ENCODE results near the gene CCR5AS.
A peak's percentile ranks its signal among the peaks of the same experiment; 100 is the strongest.
"Not testable (repeated sequence)": the region's sequence is repeated elsewhere in the genome, so short reads cannot be mapped to it uniquely, and the experiment has no call there.

CCR5AS gene

GRCh38 chr3:46406788-46407611, at the start of gene CCR5AS, which contains the start of gene CCRL2:
Gene CCR5AS (minus strand): TSS chr3:46407066.
Gene CCRL2 (plus strand): TSS chr3:46407259. CDS start chr3:46408080, 821 bp downstream.
- DNase-seq (ENCODE audit: low spot score) = peak; percentile 75

- DNase-seq (ENCODE audit: low spot score) = no peak
Observed at GRCh38 chr3:46456118-46456517, 49.3 kb upstream of the CCR5AS start.

- DNase-seq (ENCODE audit: low spot score) = no peak
Observed at GRCh38 chr3:46455231-46456115, 48.6 kb upstream of the CCR5AS start.

- no peak for DNase-seq (ENCODE audit: low spot score)
Observed at GRCh38 chr3:46454606-46455005, 47.7 kb upstream of the CCR5AS start.

- no peak for DNase-seq (ENCODE audit: low spot score)
Observed at GRCh38 chr3:46454209-46454595, 47.3 kb upstream of the CCR5AS start.

- no peak for DNase-seq (ENCODE audit: low spot score)
Observed at GRCh38 chr3:46453526-46454208, 46.8 kb upstream of the CCR5AS start.

- DNase-seq (ENCODE audit: low spot score) = peak; percentile 57
Observed at GRCh38 chr3:46449755-46450552, 43.1 kb upstream of the CCR5AS start.

GRCh38 chr3:46448721-46449120, 41.9 kb upstream of the CCR5AS start:
- no peak for DNase-seq (ENCODE audit: low spot score)

- DNase-seq (ENCODE audit: low spot score) = no peak
Observed at GRCh38 chr3:46447228-46447985, 40.5 kb upstream of the CCR5AS start.

- no peak for DNase-seq (ENCODE audit: low spot score)
Observed at GRCh38 chr3:46442576-46443530, 36.0 kb upstream of the CCR5AS start.

GRCh38 chr3:46440531-46441294, 33.8 kb upstream of the CCR5AS start:
- no peak for DNase-seq (ENCODE audit: low spot score)

- DNase-seq (ENCODE audit: low spot score) = no peak
Observed at GRCh38 chr3:46438831-46439230, 32.0 kb upstream of the CCR5AS start.

GRCh38 chr3:46435081-46435726, 28.3 kb upstream of the CCR5AS start:
- no peak for DNase-seq (ENCODE audit: low spot score)

GRCh38 chr3:46433841-46434240, 27.0 kb upstream of the CCR5AS start:
- no peak for DNase-seq (ENCODE audit: low spot score)

- DNase-seq (ENCODE audit: low spot score) = not testable (repeated sequence)
Observed at GRCh38 chr3:46433118-46433517, 26.3 kb upstream of the CCR5AS start.

GRCh38 chr3:46431905-46432304, 25.0 kb upstream of the CCR5AS start:
- DNase-seq (ENCODE audit: low spot score) = not testable (repeated sequence)

- DNase-seq (ENCODE audit: low spot score) = not testable (repeated sequence)
Observed at GRCh38 chr3:46430879-46431278, 24.0 kb upstream of the CCR5AS start.

GRCh38 chr3:46429671-46430070, 22.8 kb upstream of the CCR5AS start:
- no peak for DNase-seq (ENCODE audit: low spot score)

Measured in AG08395 (cell line).